HG02759 (cell line): ENCODE measurements around the gene CDKL4.
"Not testable (repeated sequence)": the region's sequence is repeated elsewhere in the genome, so short reads cannot be mapped to it uniquely, and the experiment has no call there.

ENCODE experiments used
- ATAC-seq: cut with Tn5 transposase; IDR thresholded peaks from one replicate; pipeline ENCODE4 v1.9.1; 2021; ENCODE audit warnings: mild to moderate bottlenecking, moderate library complexity; ENCODE audit not compliant: unreplicated experiment

The CDKL4 gene

DNA sequence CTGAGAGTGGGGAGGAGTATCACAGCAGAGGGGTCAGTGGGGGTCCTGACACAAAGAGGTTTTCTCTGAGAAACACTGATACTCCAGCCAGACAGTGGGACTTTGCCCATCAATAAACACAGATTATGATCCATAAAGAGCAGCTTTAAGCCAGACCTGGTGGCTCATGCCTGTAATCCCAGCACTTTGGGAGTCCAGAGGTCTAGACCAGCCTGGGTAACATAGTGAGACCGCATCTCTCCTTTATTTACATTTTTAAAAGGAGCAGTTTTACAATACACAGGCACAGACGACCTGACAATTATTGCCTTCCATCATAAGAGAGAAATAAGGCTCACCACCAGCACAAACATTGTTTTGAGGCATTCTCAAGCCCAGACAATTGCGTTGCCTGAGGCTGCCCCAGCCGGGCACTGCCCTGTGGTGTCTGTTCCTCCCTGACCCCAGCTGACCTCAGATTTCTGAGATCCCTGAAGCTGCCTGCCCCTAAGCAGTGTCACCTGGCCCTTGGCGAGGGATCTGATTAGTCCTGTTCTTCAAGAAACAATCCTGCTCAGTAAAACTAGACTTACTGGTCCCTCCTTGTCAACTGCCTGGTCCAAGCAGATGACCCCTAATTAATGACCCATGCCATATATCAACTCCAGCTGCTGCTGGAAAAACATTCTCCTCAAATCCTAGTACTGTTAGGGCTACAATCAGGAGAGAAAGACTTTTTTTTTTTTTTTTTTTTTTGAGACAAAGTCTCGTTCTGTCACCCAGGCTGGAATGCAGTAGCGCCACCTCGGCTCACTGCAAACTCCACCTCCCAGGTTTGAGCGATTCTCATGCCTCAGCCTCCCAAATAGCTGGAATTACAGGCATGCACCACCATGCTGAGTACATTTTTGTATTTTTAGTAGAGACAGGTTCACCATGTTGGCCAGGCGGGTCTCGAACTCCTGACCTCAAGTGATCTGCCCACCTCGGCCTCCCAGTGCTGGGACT is 63.5 kb downstream of the CDKL4 start:
- no peak for ATAC-seq

DNA sequence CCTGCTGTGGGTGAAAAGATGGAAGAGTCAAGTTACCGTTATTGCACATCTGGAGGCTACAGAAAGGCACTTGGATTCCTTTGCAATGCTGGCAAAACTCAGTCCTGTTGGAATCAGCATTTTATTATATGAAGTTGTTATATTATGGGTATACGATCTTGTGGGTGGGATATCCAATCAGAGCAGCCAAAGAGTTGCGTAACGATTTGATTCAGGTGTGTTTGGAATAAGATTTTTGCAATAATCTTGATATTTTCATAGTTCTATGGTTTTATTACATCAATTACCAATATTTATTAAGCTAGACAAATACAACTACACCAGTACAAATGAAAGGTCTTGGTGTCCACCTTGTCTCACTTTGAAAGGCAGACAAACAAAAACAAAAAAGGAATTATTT is 65.0 kb downstream of the CDKL4 start:
- no peak for ATAC-seq

DNA sequence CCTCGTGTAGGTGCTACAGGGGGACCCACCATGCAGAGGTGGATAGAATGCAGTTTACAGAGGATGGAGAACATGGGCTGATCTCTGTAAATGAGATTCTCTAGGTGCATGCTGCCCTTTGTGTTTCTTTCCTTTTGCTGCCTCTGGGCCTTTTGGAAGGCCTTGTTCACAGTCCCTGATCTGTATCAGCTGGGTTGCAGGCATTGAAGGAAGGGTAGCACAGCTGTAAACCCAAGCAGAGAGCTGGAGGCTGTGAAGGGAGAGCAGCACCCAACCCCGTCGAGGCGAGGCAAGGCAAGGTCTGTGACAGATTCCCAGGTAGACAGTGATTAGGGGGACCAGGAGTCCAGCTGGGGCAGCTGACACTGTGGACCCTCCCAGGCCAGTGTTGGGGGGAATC is 66.8 kb downstream of the CDKL4 start:
- no peak for ATAC-seq

DNA sequence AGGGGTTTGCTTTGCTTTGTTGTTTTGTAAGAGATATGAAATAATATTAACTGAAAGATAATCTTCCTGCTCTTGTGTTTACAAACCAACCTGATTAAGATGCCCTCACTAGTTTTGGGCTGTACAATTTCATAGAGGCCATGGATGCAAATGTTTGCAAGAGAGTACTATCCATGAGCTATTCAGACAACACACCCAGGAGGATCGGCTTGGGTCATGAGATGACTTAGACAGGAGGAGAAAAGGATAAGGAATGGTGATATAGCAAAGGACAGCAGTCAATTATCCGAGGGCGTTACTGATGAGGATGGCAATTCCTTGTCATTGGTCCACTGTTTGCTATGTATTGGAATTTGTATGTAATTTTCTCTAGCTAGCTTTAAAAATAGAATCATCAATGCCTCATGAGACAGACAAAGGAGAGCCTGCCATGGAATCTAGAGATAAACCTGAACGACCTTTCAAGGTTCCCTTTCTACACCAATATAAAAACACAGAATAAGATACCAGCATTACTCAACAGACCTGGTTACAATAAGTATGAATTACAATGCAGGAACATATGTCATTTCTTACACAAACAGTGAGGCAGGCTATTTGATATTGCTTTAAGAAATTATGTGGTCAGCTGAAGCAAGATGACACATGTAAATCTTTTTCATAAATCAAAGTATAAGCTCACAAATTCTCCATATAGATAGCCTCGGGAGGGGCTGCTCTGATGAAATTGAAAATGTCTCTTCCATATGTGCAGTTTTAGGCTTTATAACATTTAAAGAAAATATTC is 68.6 kb downstream of the CDKL4 start:
- ATAC-seq = no peak

DNA sequence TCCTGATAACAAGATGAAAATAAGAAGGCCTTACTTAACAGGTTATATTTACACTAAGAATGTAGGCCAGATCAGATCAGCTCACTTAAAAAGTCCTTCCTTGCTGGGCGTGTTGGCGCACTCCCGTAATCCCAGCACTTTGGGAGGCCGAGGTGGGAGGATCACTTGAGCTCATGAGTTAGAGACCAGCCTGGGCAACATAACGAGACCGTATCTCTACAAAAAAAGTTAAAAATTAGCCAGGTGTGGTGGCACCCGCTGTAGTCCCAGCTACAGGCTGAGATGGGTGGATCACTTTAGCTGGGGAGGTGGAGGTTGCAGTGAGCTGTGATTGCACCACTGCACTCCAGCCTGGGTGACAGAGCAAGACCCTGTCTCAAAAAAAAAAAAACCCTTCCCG is 69.7 kb downstream of the CDKL4 start:
- no peak for ATAC-seq

DNA sequence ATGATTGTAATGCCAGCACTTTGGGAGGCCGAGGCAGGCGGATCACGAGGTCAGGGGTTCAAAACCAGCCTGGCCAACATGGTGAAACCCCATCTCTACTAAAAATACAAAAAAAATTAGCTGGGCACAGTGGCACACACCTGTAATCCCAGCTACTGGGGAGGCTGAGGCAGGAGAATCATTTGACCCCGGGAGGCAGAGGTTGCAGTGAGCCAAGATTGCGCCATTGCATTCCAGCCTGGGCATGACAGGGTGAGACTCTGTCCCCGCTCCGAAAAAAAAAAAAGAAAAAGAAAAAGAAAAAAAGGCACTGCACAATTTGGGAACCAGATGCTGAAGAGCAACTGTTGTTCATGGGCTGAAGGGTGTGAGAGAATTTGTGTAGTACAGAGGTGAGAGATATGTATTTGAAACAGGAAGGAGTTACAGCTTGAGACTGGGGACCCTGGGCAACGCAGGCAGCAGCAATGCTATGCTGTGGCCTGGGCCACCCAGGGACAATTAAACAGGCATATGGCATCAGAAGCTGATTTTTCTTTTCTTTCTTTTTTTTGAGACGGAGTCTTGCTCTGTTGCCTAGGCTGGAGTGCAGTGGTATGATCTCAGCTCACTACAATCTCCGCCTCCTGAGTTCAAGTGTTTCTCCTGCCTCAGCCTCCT is 71.6 kb downstream of the CDKL4 start:
- not testable (repeated sequence) for ATAC-seq

DNA sequence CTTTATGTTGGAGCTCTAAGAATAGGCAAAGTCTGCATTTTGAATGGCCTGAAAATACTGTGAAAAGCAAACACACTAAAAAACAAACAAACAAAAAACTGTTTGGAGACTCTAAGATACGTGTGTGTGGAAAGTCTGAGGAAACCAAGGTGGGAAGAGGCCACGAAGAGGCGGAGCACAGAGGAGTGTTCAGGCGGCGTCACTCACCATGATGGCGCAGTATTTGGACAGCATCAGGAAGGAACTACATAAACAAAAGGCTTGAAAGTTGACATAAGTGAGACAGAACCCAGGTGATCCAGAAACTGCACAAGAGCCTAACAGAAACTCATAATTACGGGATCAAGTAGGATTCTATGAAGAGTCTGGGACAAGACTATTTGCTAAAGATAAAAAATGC is 72.1 kb downstream of the CDKL4 start:
- no peak for ATAC-seq

DNA sequence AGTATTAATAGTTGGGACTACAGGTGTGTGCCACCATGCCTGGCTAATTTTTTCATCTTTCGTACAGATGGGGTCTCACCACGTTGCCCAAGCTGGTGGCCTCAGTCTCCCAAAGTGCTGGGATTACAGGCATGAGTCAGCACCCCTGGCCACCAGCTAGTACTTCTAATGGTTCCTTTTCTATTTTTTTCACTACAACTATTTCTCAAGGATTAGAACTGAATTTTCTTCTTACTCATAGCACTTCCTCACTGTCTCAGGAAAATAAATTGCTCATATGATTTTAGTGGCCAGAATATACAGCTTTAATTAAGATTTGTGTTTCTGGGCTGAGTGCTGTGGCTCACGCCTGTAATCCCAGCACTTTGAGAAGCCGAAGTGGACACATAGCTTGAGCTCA is 79.7 kb downstream of the CDKL4 start:
- no peak for ATAC-seq

DNA sequence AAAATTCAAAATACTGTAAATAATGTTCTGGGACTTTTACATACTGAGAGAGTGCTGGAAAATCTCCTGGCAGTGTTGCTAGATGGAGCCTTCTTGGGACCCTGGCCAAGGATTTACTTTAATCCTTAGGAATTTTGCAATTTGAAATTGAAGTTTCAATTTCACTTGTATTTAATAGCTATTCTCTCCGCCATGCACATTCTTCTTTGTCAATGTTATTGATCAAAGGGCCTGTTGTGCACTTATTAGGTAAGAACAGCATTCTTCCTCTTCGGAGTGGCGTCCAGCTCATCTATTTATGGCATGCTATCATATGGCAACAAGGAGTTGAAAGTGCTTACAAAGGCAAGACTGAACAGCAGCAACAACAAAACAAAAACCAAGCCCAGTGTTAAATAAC is 82.8 kb downstream of the CDKL4 start:
- no peak for ATAC-seq

DNA sequence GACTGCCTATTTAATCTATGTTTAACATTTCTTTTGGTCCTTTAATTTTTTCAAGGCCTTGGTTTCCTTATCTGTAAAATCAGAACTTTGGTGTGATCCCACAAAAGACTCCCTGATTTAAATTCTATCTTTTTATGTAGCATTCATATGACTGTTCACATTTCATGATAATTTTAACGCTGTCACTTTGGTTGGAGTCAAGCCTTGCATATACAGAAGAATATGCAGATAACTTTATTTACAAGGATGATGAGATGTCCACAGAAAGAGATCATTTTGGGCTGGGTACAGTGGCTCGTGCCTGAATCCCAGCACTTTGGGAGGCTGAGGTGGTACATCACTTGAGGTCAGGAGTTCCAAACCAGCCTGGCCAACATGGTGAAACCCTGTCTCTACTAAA is 84.5 kb downstream of the CDKL4 start:
- ATAC-seq = no peak

DNA sequence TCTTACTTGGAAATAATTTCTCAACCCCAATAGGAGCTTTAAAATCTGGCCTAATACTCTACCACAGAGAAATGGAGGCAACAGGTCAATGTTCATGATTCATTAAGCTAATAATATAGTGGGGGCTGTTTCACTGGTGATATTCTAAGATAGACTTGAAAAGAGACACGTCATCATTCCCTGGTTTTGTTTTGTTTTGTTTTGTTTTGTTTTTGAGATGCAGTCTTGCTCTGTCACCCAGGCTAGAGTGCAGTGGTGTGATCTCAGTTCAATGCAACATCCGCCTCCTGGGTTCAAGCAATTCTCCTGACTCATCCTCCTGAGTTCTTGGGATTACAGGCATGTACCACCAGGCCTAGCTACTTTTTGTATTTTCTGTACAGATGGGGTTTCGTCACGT is 85.4 kb downstream of the CDKL4 start:
- ATAC-seq = no peak

DNA sequence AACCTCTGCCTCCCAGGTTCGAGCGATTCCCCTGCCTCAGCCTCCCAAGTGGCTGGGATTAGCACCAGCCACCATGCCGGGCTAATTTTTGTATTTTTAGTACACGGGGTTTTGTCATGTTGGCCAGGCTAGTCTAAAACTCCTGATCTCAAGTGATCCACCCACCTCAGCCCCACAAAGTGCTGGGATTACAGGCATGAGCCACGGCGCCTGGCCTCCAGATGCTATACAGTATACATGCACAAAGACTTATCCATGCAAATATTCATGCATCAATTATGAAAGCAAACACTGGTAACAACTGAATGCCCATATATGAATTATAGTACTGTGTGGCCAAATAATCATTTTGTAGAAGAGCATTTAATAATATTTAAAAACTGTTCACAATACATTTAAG is 86.9 kb downstream of the CDKL4 start:
- no peak for ATAC-seq

DNA sequence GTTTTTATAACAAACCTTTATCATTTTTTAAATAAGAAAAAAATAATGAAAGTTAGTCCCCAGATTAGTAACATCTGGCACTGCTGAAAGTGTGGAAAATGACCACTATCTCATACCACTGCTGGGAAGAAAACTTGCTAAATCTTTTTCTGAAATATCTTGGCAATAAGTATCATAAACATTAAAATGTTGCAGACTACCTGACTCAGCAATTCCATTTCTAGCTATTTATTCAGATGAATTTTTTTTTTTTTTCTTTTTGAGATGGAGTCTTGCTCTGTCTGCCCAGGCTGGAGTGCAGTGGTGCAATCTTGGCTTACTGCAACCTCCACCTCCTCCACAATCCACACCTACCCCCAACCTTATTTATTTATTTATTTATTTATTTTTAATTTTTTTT is 87.7 kb downstream of the CDKL4 start:
- ATAC-seq = no peak

DNA sequence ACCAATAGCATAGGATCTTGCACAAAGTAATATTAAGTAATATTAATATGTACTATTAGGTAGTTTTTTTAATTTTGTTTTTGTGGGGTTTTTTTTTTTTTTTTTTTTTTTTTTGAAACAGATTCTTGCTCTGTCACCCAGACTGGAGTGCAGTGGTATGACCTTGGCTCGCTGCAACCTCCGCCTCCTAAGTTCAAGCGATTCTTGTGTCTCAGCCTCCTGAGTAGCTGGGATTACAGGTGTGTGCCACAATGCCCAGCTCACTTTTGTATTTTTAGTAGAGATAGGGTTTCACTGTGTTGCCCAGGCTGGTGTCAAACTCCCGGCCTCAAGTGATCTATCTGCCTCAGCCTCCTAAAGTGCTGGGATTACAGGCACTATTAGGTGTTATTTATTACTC is 88.2 kb downstream of the CDKL4 start:
- not testable (repeated sequence) for ATAC-seq

DNA sequence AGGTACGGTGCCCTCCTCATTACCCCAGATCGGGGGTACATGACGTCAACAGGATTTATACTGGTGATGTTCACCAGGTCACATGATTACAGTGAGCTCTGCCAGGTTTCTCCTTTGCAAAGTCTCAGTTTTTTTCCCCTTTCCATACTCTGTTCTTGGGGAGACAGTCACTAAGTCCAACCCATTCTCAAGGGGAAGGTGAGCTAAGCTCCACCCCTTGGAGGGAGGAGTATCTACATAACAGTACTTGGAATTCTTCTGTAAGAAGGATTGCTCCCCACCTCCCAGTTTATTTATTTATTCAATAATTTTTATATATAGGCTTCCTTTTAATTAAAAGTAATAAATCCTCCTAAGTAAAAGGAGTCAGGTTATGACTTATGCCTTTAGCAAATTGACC is 88.8 kb downstream of the CDKL4 start:
- ATAC-seq = no peak

DNA sequence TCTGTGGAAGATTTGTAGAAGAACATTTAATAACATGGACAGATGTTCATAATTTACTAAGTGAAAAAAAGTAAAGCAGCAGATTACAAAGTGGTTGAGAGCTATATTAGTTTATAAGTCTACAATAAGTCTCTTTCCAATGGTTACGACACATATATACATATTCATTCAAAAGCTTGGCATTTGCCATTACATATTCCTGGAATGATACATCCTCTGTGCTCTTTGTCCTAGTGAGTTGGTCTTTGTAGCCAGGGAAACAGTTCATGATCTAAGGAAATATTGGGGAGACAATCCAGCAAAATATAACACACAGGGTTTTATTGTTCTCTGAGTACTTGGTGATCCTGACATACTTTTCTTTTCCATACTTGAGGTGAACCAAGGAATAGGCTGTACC is 90.5 kb downstream of the CDKL4 start:
- no peak for ATAC-seq

DNA sequence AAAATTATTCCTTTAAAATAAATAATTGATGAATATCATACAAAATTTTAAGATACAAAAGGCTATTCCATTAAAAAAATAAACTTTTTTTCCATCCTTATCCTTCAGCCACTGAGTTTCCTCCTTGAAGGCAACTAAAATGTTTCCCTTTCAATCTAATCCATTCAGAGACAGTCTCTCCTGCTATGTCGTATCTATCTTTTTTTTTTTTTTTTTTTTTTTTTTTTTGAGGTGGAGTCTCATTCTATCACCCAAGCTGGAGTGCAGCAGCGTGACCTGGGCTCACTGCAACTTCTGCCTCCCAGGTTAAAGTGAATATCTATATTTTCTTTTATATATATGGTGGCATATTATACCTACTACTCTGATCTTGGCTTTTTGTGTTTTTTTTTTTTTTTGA is 91.3 kb downstream of the CDKL4 start:
- ATAC-seq = no peak

DNA sequence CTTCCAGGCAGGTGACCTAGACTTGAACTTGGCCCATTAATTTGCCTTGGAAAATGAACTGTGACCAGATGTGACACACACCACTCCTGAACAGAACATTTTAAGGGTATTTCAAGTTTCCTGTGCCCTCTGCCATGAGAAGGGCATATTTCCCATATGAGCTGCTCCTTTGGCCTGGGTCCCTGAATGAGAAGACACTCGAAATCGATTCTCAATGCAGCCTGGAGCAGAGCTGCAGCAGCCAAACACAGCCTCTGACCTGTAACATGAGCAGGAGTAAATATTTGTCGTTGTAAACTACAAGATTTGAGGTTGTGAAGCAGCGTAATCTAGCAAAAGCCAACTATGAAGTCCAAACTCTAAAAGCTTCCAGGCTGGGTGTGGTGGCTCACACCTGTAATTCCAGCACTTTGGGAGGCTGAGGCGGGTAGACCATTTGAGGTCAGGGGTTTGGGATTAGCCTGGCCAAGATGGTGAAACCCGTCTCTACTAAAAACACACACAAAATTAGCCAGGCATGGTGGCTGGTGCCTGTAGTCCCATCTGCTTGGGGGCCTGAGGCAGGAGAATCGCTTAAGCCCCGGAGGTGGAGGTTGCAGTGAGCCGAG is 92.8 kb downstream of the CDKL4 start:
- ATAC-seq = no peak

DNA sequence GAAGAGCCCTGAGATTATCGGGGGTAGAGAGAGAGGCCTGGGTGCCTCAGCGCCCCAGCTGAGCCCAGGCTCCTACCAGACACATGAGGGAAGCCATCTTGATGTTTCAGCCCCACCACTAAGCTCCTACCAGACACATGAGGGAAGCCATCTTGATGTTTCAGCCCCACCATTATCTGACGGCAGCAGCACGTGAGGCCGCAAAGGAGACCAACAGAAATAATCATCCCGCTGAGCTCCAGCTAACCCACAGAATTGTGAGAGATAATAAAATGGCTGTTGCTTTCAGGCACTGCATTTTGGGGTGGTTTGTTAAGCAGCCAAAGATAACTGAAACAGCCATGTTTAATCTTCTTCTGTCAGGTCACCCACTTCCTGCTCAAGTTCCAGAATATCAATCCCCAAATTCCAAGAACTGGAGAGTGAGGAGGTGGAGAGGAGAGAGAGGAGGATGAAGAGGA is 93.6 kb downstream of the CDKL4 start:
- ATAC-seq = no peak

DNA sequence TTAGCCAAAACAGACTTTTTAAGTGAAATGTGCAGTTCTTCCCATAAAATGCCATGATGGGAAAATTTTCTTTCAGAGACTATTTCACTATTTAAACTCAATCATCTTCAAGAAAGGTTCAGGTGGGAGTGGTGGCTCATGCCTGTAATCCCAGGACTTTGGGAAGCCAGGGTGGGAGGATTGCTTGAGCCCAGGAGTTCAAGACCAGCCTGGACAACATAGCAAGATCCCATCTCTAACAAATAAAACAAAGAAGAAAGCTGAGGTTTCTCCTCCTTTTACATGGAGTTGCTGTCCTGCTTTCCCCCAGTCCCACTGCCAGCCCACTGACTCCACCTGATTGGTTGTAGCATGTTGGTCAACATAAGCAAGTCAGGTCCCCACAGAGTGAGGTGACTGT is 97.1 kb downstream of the CDKL4 start:
- no peak for ATAC-seq

DNA sequence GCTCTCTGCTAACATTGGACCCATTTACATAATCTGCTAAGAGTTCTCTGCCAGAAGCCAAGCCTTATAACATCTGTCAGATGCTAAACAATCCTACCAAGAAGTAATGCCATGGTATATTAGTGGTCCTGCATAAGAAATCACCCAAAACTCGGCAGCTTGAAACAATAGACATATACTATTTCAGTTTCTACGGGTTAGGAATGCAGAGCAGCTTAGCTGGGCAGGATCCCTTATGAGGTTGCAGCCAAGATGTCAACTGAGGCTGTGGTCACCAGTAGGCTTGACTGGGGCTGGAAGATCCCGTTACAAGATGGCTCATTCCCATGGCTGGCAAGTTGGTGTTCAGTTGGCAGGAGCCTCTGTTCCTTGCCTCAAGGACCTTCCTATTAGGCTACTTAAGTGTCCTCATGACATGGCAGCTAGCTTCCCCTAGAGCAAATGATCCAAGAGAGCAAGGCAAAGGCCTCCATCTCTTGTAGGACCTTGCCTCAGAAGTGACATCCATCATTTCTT is 97.8 kb downstream of the CDKL4 start:
- no peak for ATAC-seq
